Mucosa of descending colon (tissue), 3 donors: ENCODE measurements around the gene FAM227A. TPM values are rescaled to one million over a fixed set of nuclear protein-coding genes. Genes with fewer than 3 reads are reported as not detected.
"Not testable (repeated sequence)": the region's sequence is repeated elsewhere in the genome, so short reads cannot be mapped to it uniquely, and the experiment has no call there.

Experiments
- ATAC-seq: fragments of 200-7000 bp; cut with Tn5 transposase; one replicate; pipeline ENCODE4 v1.9.1; 2020; ENCODE audit warnings: mild to moderate bottlenecking, moderate library complexity
- DNase-seq, 3 donors: peaks; one replicate each; pipeline ENCODE4 v3.0.0-alpha.2; 2020
- H3K36me3 ChIP-seq: fragments of 200-600 bp; one replicate; pipeline ENCODE4 v1.8.0; 2021; ENCODE audit warnings: low read depth, mild to moderate bottlenecking
- H3K4me1 ChIP-seq: fragments of 200-600 bp; one replicate; pipeline ENCODE4 v1.8.0; 2021; ENCODE audit warnings: low read depth, mild to moderate bottlenecking
- H3K4me3 ChIP-seq: fragments of 200-600 bp; one replicate; pipeline ENCODE4 v1.8.0; 2021; ENCODE audit warnings: mild to moderate bottlenecking
- H3K9me3 ChIP-seq: fragments of 200-600 bp; one replicate; pipeline ENCODE4 v1.8.0; 2021; ENCODE audit warnings: mild to moderate bottlenecking
- intact Hi-C, 2 donors: fragments of 100-400 bp; cut with DNase I in 1 of 2; cut with micrococcal nuclease in 1 of 2; formaldehyde crosslinking; loops; one replicate each; pipeline versions ENCODE4 v1.11.0 to v1.11.1; 2022; cut with DNase I, micrococcal nuclease
- total RNA-seq, 3 donors: library from RNA; stranded (reverse); fragmentation: NEBNext Ultra II Directional in 2 of 3; extraction: Animal tissue kit (Norgen Biotek cat#: 25700) in 2 of 3; gene quantifications; one replicate each; pipeline versions ENCODE4 v1.2.1 to v1.2.4, GENCODE V29; 2021 to 2023
- TF ChIP-seq, protein P1 (sequence below): fragments of 200-600 bp; IDR thresholded peaks from one replicate; pipeline ENCODE4 v1.8.0; 2022; ENCODE audit warnings: antibody characterized with exemption, mild to moderate bottlenecking
- donor health status: DM: no; HTN: no; CAD: no; lungs with moderate emphysema.
- donor health status: DM: no; HTN: no; CAD: no.
- donor health status: DM: no; HTN: yes; CAD: no.

FAM227A gene
- total RNA-seq, 3 donors from 2014 or later = 0.52 to 1.5 (median 1.3) TPM

DNA sequence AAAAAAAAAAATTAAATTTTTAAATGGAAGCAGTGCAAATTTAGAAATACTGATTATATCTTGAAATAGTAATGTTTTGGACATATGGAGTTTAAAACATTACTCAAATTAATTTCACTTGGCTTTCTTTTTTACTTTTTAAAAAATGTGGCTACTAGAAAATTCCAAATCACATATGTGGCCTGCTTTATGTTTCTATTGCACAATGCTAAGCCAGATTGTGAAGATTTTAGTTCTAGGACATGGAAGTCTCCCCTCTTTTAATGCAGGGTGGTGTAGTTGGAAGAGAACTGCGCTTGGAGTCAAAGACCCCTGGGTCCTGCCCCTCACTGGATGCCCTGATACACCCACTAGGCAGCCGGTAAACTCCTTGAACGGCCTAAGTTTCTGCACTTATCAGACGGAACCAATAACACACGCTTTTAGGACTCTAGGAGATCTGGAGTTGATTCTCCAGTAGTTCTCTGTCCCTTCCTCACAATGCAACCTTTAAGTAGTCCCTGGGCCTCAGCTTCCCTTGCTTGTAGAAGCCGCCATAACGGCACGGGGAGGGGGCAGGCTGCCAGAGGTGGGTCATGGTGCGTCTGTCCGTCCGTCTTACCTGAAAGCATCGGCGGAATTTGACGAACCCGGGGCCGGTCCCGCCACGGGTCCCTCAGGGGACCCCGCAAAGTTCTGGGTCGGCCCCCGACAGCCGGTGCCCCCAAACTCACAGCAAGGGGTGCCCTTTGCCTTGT, 505 bp downstream of the FAM227A start:
- peak overlapping the region; percentile 86 for H3K4me3 ChIP-seq
- intact Hi-C loops = no loop called here
- no peaks in the 10 kb centered on the region for H3K36me3 ChIP-seq
- DNase-seq (no peak), ATAC-seq (peak; percentile 1)
- TF ChIP-seq, protein P1, sequence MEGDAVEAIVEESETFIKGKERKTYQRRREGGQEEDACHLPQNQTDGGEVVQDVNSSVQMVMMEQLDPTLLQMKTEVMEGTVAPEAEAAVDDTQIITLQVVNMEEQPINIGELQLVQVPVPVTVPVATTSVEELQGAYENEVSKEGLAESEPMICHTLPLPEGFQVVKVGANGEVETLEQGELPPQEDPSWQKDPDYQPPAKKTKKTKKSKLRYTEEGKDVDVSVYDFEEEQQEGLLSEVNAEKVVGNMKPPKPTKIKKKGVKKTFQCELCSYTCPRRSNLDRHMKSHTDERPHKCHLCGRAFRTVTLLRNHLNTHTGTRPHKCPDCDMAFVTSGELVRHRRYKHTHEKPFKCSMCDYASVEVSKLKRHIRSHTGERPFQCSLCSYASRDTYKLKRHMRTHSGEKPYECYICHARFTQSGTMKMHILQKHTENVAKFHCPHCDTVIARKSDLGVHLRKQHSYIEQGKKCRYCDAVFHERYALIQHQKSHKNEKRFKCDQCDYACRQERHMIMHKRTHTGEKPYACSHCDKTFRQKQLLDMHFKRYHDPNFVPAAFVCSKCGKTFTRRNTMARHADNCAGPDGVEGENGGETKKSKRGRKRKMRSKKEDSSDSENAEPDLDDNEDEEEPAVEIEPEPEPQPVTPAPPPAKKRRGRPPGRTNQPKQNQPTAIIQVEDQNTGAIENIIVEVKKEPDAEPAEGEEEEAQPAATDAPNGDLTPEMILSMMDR = no peak
- H3K4me1 ChIP-seq = peaks cover 15% of the 10 kb centered on the region
- no peaks in the 10 kb centered on the region for H3K9me3 ChIP-seq

DNA sequence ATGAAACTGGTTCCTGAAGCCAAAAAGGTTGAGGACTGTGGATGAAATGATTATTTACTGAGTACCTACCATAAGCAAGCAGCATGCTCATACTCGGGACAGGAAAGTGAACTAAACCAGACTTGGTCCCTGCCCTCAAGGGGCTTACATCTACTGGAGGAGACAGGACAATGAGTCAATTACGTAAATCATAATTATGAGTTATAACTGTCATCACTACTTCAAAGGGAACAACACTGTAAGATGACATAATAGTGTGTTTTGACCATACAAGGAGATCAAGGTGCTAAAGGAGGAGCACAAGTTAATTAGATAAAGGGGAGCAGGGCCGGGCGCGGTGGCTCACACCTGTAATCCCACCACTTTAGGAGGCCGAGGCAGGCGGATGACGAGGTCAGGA, 2.5 kb downstream of the FAM227A start:
- Histone ChIP-seq H3K36me3 (no peaks in the 10 kb centered on the region), H3K4me3 (no peak overlapping the region), H3K9me3 (no peaks in the 10 kb centered on the region), H3K4me1 (peaks cover 15% of the 10 kb centered on the region)
- DNase-seq = no peak
- intact Hi-C loops = no loop called here
- TF ChIP-seq, protein P1 = no peak
- ATAC-seq = no peak

DNA sequence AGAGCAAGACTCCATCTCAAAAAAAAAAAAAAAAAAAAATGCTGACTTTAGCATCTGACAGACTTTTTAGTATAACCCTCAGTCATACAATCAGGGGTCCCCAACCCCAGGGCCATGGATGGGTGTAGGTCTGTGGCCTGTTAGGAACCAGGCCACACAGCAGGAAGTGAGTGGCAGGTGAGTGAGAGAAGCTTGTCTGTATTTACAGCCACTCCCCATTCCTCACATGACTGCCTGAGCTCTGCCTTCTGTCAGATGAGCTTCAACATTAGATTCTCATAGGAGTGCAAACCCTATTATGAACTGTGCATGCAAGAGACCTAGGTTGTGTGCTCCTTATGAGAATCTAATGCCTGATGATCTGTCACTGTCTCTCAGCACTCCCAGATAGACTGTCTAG, 3.3 kb downstream of the FAM227A start:
- peak; percentile 56 for ATAC-seq

DNA sequence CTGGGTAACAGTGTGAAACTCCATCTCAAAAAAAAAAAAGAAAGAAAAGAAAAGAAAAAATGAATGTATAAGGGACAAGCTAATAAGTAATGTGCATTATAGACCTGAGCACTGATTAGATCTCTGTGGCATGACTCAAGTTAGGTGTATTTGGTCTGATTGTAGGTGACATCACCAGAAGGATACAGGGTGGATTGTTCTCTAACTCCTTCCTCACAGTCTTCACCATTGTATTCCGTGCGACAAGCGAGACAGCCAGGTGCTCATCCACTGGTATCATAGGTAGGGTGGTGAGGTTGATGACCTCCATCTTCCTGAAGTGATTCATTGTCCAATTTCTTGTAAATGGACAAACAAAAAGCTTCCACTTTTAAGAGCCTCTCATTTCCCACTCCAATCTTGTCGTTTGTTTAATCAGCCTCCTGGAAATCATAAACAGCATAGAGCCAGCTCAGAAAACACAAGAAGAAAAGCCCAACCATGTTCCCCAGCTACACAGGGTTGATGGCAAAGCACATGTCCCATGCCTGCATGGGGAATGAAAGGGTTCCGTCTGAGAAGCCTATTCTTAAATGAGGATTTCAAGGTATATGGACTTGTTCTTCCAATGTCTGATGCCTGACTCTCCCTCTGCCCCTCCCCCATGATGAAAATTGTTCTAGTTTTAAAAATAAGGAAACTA, 6.2 kb downstream of the FAM227A start:
- ATAC-seq = peak; percentile 62
- no peak for DNase-seq
- H3K4me3 ChIP-seq = no peak overlapping the region
- no peaks in the 10 kb centered on the region for H3K9me3 ChIP-seq
- H3K4me1 ChIP-seq = peaks cover 2% of the 10 kb centered on the region
- TF ChIP-seq, protein P1 = no peak
- intact Hi-C loops = no loop called here
- H3K36me3 ChIP-seq = no peaks in the 10 kb centered on the region

More for the DNA sequence above, 3.3 kb downstream of the FAM227A start:
- intact Hi-C loops = no loop called here
- H3K4me3 ChIP-seq = no peak overlapping the region
- peaks cover 13% of the 10 kb centered on the region for H3K4me1 ChIP-seq
- H3K36me3 ChIP-seq = no peaks in the 10 kb centered on the region
- DNase-seq = peak in 1 of 3 donors; percentile 63
- H3K9me3 ChIP-seq = no peaks in the 10 kb centered on the region
- TF ChIP-seq, protein P1 = no peak

DNA sequence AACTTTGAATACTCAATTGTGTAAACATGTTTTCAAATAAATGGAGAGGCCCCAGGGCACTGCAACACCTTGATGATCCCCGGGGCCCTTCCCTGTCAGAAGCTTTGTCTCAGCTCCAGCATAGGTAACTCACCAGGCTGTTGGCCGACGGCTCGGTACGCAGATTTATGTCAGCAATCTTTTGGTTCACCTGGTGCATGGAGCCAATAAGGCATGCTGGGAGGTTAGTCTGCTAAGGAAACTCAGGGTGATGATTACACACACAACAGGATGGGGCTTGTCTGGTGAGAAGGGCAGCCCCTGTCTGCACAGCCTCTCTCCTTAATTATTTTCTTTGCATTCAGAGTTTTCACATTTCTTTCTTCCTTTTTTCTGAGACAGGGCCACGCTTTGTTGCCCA, 10.8 kb downstream of the FAM227A start:
- TF ChIP-seq, protein P1 = no peak
- no peak for ATAC-seq
- H3K4me1 ChIP-seq = no peaks in the 10 kb centered on the region
- no peak for DNase-seq
- intact Hi-C loops = no loop called here
- H3K4me3 ChIP-seq = no peak overlapping the region
- no peaks in the 10 kb centered on the region for H3K36me3 ChIP-seq
- no peaks in the 10 kb centered on the region for H3K9me3 ChIP-seq

DNA sequence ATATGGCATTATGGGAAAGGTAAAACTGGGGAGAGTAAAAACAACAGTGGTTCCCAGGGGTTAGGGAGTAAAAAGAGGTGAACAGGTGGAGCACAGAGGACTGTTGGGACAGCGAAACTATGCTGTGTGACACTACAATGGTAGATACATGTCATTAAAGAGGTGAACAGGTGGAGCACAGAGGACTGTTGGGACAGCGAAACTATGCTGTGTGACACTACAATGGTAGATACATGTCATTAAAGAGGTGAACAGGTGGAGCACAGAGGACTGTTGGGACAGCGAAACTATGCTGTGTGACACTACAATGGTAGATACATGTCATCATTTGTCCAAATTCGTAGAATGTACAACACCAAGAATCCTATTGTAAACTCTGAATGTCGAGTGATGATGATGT, 11.9 kb downstream of the FAM227A start:
- intact Hi-C loops = not testable (repeated sequence)

More for the DNA sequence above, 11.9 kb downstream of the FAM227A start:
- ATAC-seq = peak; percentile 70
- not testable (repeated sequence) for H3K4me3 ChIP-seq, H3K36me3 ChIP-seq, H3K4me1 ChIP-seq, DNase-seq, H3K9me3 ChIP-seq
